Heart left ventricle (tissue), 16 donors: Measurements from ENCODE around the gene TBRG4. TPM values are rescaled to one million over a fixed set of nuclear protein-coding genes. Genes with fewer than 3 reads are reported as not detected.
"Not testable (repeated sequence)": the region's sequence is repeated elsewhere in the genome, so short reads cannot be mapped to it uniquely, and the experiment has no call there.

ENCODE experiments used
- ATAC-seq, 4 donors: fragments of 200-7000 bp; cut with Tn5 transposase; one replicate each; pipeline ENCODE4 v1.9.1; 2020 to 2022; ENCODE audit warnings: moderate library complexity in 4 of 4, mild to moderate bottlenecking in 3 of 4, moderate number of reproducible peaks in 1 of 4
- DNase-seq, 5 donors: peaks; one replicate each; pipeline ENCODE4 v3.0.0-alpha.2; 2020
- H3K27ac ChIP-seq, 12 donors: fragments of 200-600 bp; sonication (generic) in 4 of 12; one replicate each; pipeline versions ENCODE4 v1.5.0 to v1.8.0; 2016 to 2022; ENCODE audit warnings: mild to moderate bottlenecking in 2 of 12
- H3K27me3 ChIP-seq, 9 donors: fragments of 200-600 bp; sonication (generic) in 2 of 9; one replicate each; pipeline versions ENCODE4 v1.5.1 to v1.8.0; 2016 to 2022; ENCODE audit warnings: mild to moderate bottlenecking in 3 of 9
- H3K36me3 ChIP-seq, 9 donors: fragments of 200-600 bp; sonication (generic) in 2 of 9; one replicate each; pipeline versions ENCODE4 v1.5.0 to v1.8.0; 2018 to 2022; ENCODE audit warnings: mild to moderate bottlenecking in 2 of 9
- H3K4me1 ChIP-seq, 12 donors: fragments of 200-600 bp; sonication (generic) in 4 of 12; one replicate each; pipeline versions ENCODE4 v1.5.0 to v1.8.0; 2016 to 2022; ENCODE audit warnings: mild to moderate bottlenecking in 3 of 12
- H3K4me3 ChIP-seq, 12 donors: fragments of 200-600 bp; sonication (generic) in 4 of 12; one replicate each; pipeline versions ENCODE4 v1.5.0 to v1.8.0; 2017 to 2022; ENCODE audit warnings: mild to moderate bottlenecking in 9 of 12, moderate library complexity in 4 of 12
- H3K9me3 ChIP-seq, 12 donors: fragments of 200-600 bp; sonication (generic) in 4 of 12; one replicate each; pipeline versions ENCODE4 v1.5.0 to v1.8.0; 2016 to 2022; ENCODE audit warnings: mild to moderate bottlenecking in 1 of 12
- CTCF ChIP-seq, 12 donors: fragments of 200-600 bp; sonication (generic) in 4 of 12; IDR thresholded peaks; one replicate each; pipeline versions ENCODE4 v1.5.0 to v1.8.0; 2018 to 2022; ENCODE audit warnings: antibody characterized with exemption in 12 of 12, mild to moderate bottlenecking in 5 of 12
- POLR2A ChIP-seq, 2 donors: fragments of 450-650 bp; IDR thresholded peaks; one replicate each; pipeline ENCODE4 v1.6.1; 2017; ENCODE audit warnings: antibody characterized with exemption in 2 of 2, mild to moderate bottlenecking in 2 of 2, moderate library complexity in 2 of 2
- WGBS, 4 donors: extraction: QIAGEN DNeasy Blood & Tissue Kit in 2 of 4; methylation state at CpG; one replicate each; pipeline versions ENCODE4 v1.1.5 to v1.1.7; 2013 to 2018; 5-methylcytosine and 5-hydroxymethylcytosine counted together
- intact Hi-C, 10 donors: fragments of 100-400 bp; cut with DNase I; formaldehyde crosslinking; loops; one replicate each; pipeline versions ENCODE4 v1.11.1 to v1.14.2; 2022
- polyA plus RNA-seq, 2 donors: library from polyadenylated mRNA; stranded (reverse); fragments of 200-250 nt; gene quantifications; one replicate each; pipeline ENCODE4 v1.2.3, GENCODE V29; 2013
- total RNA-seq, 9 donors: library from RNA; depleted of rRNA in 2 of 9; stranded (reverse); fragments of >200 nt in 2 of 9; fragmentation: NEBNext Ultra II Directional in 3 of 9; extraction: Animal tissue kit (Norgen Biotek cat#: 25700) in 3 of 9; gene quantifications; one replicate each; pipeline versions ENCODE4 v1.1.0 to v1.2.4, GENCODE V29; 2016 to 2023
- donor health status: ischemic (EF 13 %, LVEDD 7.1; RV severe dilation, severe dysfunction).
- donor health status: healthy with polysubstance abuse.
- donor health status: DM: no; HTN: yes; CAD: no.
- donor health status: DM: no; HTN: no; CAD: no.
- donor health status: ischemic (EF 25% LVEDD 6.9; RV normal size, moderate dysfunction).
- donor health status: ischemic (EF 25% LVEDD 5.7; RV mildly dilated, moderate dysfunction).
- donor health status: healthy.
- donor health status: DM: yes; HTN: yes; CAD: no.
- donor health status: ischemic (EF 35%, LVEDD 5.7; RV mildly dilated, moderate dysfunction).
- donor health status: nonischemic (EF 11% LVEDD 7.7; RV severe dilation, severe dysfunction).
- donor health status: DM: yes; HTN: yes; CAD: no.
- donor health status: PGD.
- donor health status: ischemic (EF 29% LVEDD 5.4; RV normal size, mild dysfunction).
- donor health status: nonischemic (EF 23%, LVEDD 6.1; RV moderate dilation, normal function).

The TBRG4 gene
- total and polyA plus RNA-seq, 11 donors = 58.0 to 125 (median 61.5) TPM

- H3K4me1 ChIP-seq = peaks cover 0 to under 1% (median 0%) of the 10 kb centered on the region in 12 donors
- H3K4me3 ChIP-seq = no peak overlapping the region
- no peaks in the 10 kb centered on the region for H3K36me3 ChIP-seq
- DNase-seq (no peak), ATAC-seq (no peak)
- H3K9me3 ChIP-seq = no peaks in the 10 kb centered on the region
- no peaks in the 10 kb centered on the region for H3K27me3 ChIP-seq
- intact Hi-C loops = loop anchor here in 4 of 10 donors (5.0 to 10.0 kb wide), 5 partner anchors 150 to 543 kb away; partner anchors contain the start of genes DDX56 (in 1 of the 4), PURB (in 1 of the 4) and TMED4 (in 1 of the 4)
- H3K27ac ChIP-seq = no peak overlapping the region
- no peak for TF ChIP-seq CTCF (IDR thresholded peaks at IDR 0.05)
- TF ChIP-seq POLR2A (IDR thresholded peaks at IDR 0.05) = no peak
- 65 to 74% (median 71%) methylated on average over 3 to 4 of the region's 4 CpGs for WGBS, 4 donors
These were observed 6.1 kb upstream of the TBRG4 start for GRCh38 chr7:45117582-45117981.

- WGBS, 4 donors = 82 to 100% (median 93%) methylated on average over 1 of the region's 1 CpG
- Histone ChIP-seq H3K27me3 (no peaks in the 10 kb centered on the region), H3K36me3 (no peaks in the 10 kb centered on the region), H3K27ac (no peak overlapping the region), H3K4me3 (no peak overlapping the region), H3K9me3 (no peaks in the 10 kb centered on the region), H3K4me1 (peaks cover 0 to 8% (median 6%) of the 10 kb centered on the region in 12 donors)
- TF ChIP-seq CTCF (IDR thresholded peaks at IDR 0.05) = no peak
- TF ChIP-seq POLR2A (IDR thresholded peaks at IDR 0.05) = no peak
- ATAC-seq (no peak), DNase-seq (no peak)
- intact Hi-C loops = loop anchor here in 4 of 10 donors (5.0 to 10.0 kb wide), 5 partner anchors 149 to 541 kb away; partner anchors contain the start of genes DDX56 (in 1 of the 4), PURB (in 1 of the 4) and TMED4 (in 1 of the 4)
These were observed 4.6 kb upstream of the TBRG4 start for GRCh38 chr7:45116048-45116447.

GRCh38 chr7:45114926-45115325, 3.4 kb upstream of the TBRG4 start:
- peaks cover 0 to 18% (median 14%) of the 10 kb centered on the region in 12 donors for H3K4me1 ChIP-seq
- intact Hi-C loops = loop anchor here in 6 of 10 donors (5.0 to 10.0 kb wide), 8 partner anchors 113 to 540 kb away; partner anchors contain the start of genes CCM2 (in 2 of the 6), DDX56 (in 1 of the 6), PURB (in 1 of the 6) and TMED4 (in 1 of the 6)
- H3K36me3 ChIP-seq = no peaks in the 10 kb centered on the region
- no peak overlapping the region for H3K4me3 ChIP-seq
- no peak for TF ChIP-seq POLR2A (IDR thresholded peaks at IDR 0.05)
- TF ChIP-seq CTCF (IDR thresholded peaks at IDR 0.05) = no peak
- H3K9me3 ChIP-seq = no peaks in the 10 kb centered on the region
- H3K27me3 ChIP-seq = no peaks in the 10 kb centered on the region
- no peak for ATAC-seq
- no peak for DNase-seq
- H3K27ac ChIP-seq = no peak overlapping the region

GRCh38 chr7:45114257-45114656, 2.8 kb upstream of the TBRG4 start:
- not testable (repeated sequence) for DNase-seq, H3K36me3 ChIP-seq, H3K9me3 ChIP-seq, H3K27me3 ChIP-seq, H3K27ac ChIP-seq, ATAC-seq, H3K4me3 ChIP-seq
- intact Hi-C loops = loop anchor here in 5 of 10 donors (5.0 to 10.0 kb wide), 7 partner anchors 112 to 539 kb away; partner anchors contain the start of genes CCM2 (in 2 of the 5), DDX56 (in 1 of the 5), PURB (in 1 of the 5) and TMED4 (in 1 of the 5)
- 63 to 88% (median 78%) methylated on average over 1 of the region's 1 CpG for WGBS, 4 donors
- H3K4me1 ChIP-seq = peaks cover 0 to 24% (median 15%) of the 10 kb centered on the region in 12 donors
